Lung (tissue), 12 donors: ENCODE measurements around the gene CLDN2. TPM values are rescaled to one million over a fixed set of nuclear protein-coding genes. Genes with fewer than 3 reads are reported as not detected.

Experiments
- ATAC-seq: fragments of 200-7000 bp; cut with Tn5 transposase; one replicate; pipeline ENCODE4 v1.9.1; 2020; ENCODE audit warnings: moderate number of reproducible peaks; ENCODE audit not compliant: insufficient read depth, low FRiP score
- DNase-seq, 3 donors: peaks; one replicate each; pipeline ENCODE4 v3.0.0-alpha.2; 2013 to 2017
- H3K27ac ChIP-seq, 2 donors: one replicate each; pipeline ENCODE4 v1.5.1; 2013; ENCODE audit warnings: mild to moderate bottlenecking in 2 of 2, moderate library complexity in 2 of 2, control low read depth in 1 of 2, inconsistent platforms in 1 of 2, low read depth in 1 of 2, low read length in 1 of 2
- H3K27me3 ChIP-seq, 3 donors: one replicate each; pipeline ENCODE4 v1.5.1; 2013; ENCODE audit warnings: low read length in 2 of 3; ENCODE audit not compliant: control insufficient read depth in 3 of 3, insufficient read depth in 3 of 3
- H3K36me3 ChIP-seq, 4 donors: one replicate each; pipeline ENCODE4 v1.5.1; 2013; ENCODE audit warnings: low read length in 4 of 4, mild to moderate bottlenecking in 1 of 4, moderate library complexity in 1 of 4; ENCODE audit not compliant: control insufficient read depth in 4 of 4, insufficient read depth in 4 of 4
- H3K4me1 ChIP-seq, 5 donors: one replicate each; pipeline ENCODE4 v1.5.1; 2013; ENCODE audit warnings: low read length in 5 of 5, mild to moderate bottlenecking in 2 of 5, moderate library complexity in 1 of 5; ENCODE audit not compliant: control insufficient read depth in 5 of 5, insufficient read depth in 5 of 5
- H3K4me3 ChIP-seq: one replicate; pipeline ENCODE4 v1.5.1; 2013; ENCODE audit warnings: mild to moderate bottlenecking, control low read depth, moderate library complexity
- H3K9ac ChIP-seq, 2 donors: one replicate each; pipeline ENCODE4 v1.5.1; 2013; ENCODE audit warnings: low read length in 2 of 2, control low read depth in 1 of 2; ENCODE audit not compliant: insufficient read depth in 1 of 2
- H3K9me3 ChIP-seq, 4 donors: one replicate each; pipeline ENCODE4 v1.5.1; 2013; ENCODE audit warnings: low read length in 3 of 4, mild to moderate bottlenecking in 1 of 4, moderate library complexity in 1 of 4; ENCODE audit not compliant: control insufficient read depth in 4 of 4, insufficient read depth in 3 of 4
- WGBS, 2 donors: extraction: QIAGEN DNeasy Blood & Tissue Kit; methylation state at CpG; one replicate each; pipeline ENCODE4 v1.1.7; 2013; 5-methylcytosine and 5-hydroxymethylcytosine counted together
- polyA plus RNA-seq, 2 donors: library from polyadenylated mRNA; stranded (reverse); fragments of 200-250 nt; gene quantifications; one replicate each; pipeline ENCODE4 v1.2.1, GENCODE V29; 2013
- total RNA-seq, 2 donors: library from RNA; depleted of rRNA in 1 of 2; stranded (reverse); fragments of >200 nt in 1 of 2; gene quantifications; one replicate each; pipeline ENCODE4 v1.2.1, GENCODE V29; 2014 to 2021
- TF ChIP-seq, protein P1 (sequence below): IDR thresholded peaks from 2 replicates; pipeline ENCODE4 v1.5.1; 2012; ENCODE audit warnings: mild to moderate bottlenecking; ENCODE audit errors: control extremely low read depth, extremely low read depth
- donor health status: control.
- donor health status: control.
- donor health status: Bipolar disorder and iron deficiency.
- donor health status: healthy.
- donor health status: DM: yes; HTN: yes; CAD: no.

The CLDN2 gene
- total and polyA plus RNA-seq, 4 donors, result 0.07 to 0.46 (median 0.28) TPM; not detected in 1

DNA sequence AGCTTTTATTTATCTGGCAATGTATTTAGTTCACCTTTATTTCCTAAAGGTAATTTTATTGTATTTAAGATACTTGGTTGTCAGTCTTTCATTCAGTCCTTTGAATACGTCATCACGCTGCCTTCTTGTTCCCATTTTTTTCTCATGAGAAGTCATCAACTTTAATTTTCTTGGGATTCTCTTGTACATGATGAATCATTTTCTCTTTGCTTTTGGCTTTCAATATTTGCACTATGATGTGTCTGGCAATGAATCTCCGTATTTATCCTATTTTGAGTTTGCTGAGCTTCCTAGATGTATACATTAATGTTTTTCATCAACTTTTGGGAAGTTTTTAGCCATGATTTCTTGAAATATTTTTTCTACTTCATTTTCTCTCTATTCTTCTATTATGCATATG lies 28.4 kb downstream of the CLDN2 start:
- TF ChIP-seq, protein P1, sequence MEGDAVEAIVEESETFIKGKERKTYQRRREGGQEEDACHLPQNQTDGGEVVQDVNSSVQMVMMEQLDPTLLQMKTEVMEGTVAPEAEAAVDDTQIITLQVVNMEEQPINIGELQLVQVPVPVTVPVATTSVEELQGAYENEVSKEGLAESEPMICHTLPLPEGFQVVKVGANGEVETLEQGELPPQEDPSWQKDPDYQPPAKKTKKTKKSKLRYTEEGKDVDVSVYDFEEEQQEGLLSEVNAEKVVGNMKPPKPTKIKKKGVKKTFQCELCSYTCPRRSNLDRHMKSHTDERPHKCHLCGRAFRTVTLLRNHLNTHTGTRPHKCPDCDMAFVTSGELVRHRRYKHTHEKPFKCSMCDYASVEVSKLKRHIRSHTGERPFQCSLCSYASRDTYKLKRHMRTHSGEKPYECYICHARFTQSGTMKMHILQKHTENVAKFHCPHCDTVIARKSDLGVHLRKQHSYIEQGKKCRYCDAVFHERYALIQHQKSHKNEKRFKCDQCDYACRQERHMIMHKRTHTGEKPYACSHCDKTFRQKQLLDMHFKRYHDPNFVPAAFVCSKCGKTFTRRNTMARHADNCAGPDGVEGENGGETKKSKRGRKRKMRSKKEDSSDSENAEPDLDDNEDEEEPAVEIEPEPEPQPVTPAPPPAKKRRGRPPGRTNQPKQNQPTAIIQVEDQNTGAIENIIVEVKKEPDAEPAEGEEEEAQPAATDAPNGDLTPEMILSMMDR, result no peak
- Histone ChIP-seq H3K27ac (no peak overlapping the region), H3K4me1 (peaks cover 0 to 4% (median 0%) of the 10 kb centered on the region in 5 donors), H3K36me3 (peaks cover 0 to 3% (median 0%) of the 10 kb centered on the region in 4 donors), H3K9ac (no peak overlapping the region), H3K4me3 (no peak overlapping the region), H3K27me3 (peaks cover 0 to 27% (median 11%) of the 10 kb centered on the region in 3 donors), H3K9me3 (no peaks in the 10 kb centered on the region)
- DNase-seq (no peak), ATAC-seq (no peak)
- WGBS, 2 donors, result 79 to 100% methylated on average over 3 of the region's 3 CpGs

DNA sequence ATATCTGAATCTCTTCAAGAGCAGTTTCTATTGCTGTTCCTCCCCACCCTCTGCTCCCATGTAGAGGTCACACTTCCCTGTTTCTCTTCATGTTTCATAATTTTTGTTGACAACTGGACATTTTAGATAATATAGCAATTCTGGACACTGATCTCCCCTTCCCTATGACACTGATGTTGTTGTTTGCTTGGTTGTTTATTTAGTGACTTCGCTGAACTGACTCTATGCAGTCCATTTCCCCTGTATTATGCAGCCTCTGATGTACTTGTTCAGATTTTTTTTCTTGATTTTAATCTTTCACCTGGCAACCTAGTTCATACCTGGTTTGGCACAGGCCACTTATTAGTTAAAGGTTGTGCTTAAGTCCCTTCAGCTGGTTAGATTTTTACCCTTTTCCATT lies 29.2 kb downstream of the CLDN2 start:
- 74 to 84% methylated on average over 1 of the region's 1 CpG for WGBS, 2 donors
- Histone ChIP-seq H3K27ac (no peak overlapping the region), H3K9ac (no peak overlapping the region), H3K4me3 (no peak overlapping the region), H3K9me3 (no peaks in the 10 kb centered on the region), H3K36me3 (peaks cover 0 to 3% (median 0%) of the 10 kb centered on the region in 4 donors), H3K4me1 (peaks cover 0 to 4% (median 0%) of the 10 kb centered on the region in 5 donors), H3K27me3 (peaks cover 0 to 24% (median 14%) of the 10 kb centered on the region in 3 donors)
- no peak for DNase-seq
- TF ChIP-seq, protein P1, result no peak
- no peak for ATAC-seq

DNA sequence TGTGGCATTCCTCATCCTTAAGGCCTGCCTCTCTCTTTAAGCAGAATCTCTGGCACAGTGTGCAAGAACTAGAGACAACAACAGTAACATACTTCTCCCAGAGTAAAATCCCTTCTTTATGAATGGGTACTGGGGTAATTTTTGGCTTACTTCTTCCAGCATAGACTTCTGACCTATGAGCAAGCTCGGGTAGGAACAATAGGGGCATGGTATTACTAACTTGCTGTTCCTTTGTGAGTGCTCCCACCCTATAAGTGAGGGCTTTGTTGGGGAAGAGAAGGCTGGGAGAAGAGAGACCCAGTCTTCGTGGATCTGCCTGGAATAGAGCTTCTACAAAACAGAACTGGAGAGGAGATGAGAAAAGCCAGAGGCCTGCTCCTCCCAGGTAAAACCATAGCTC lies 30.2 kb downstream of the CLDN2 start:
- Histone ChIP-seq H3K27me3 (peaks cover 0 to 23% (median 18%) of the 10 kb centered on the region in 3 donors), H3K36me3 (peaks cover 0 to 3% (median under 1%) of the 10 kb centered on the region in 4 donors), H3K9me3 (no peaks in the 10 kb centered on the region), H3K4me1 (peaks cover 0 to 4% (median 0%) of the 10 kb centered on the region in 5 donors), H3K27ac (no peak overlapping the region), H3K9ac (no peak overlapping the region), H3K4me3 (no peak overlapping the region)
- TF ChIP-seq, protein P1, result no peak
- ATAC-seq, result no peak
- 61 to 89% methylated on average over 2 of the region's 2 CpGs for WGBS, 2 donors
- DNase-seq, result no peak

DNA sequence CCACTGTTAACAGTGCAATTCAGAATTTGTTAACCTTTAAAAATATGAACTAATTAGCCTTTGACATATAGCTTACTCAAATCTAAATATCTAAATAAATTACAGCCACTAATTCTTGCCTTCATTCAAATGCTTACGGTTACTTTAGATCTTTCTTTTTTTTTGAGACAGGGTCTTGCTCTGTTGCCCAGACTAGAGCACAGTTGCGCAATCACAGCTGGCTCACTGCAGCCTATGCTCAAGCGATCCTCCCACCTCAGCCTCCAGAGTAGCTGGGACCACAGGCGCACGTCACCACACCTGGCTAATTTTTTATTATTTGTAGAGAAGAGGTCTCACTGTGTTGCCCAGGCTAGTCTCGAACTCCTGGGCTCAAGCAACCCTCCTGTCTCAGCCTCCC lies 31.0 kb downstream of the CLDN2 start:
- 87 to 92% methylated on average over 6 of the region's 6 CpGs for WGBS, 2 donors
- ATAC-seq (no peak), DNase-seq (no peak)
- TF ChIP-seq, protein P1, result no peak
- Histone ChIP-seq H3K27me3 (peaks cover 0 to 23% (median 18%) of the 10 kb centered on the region in 3 donors), H3K4me3 (no peak overlapping the region), H3K27ac (no peak overlapping the region), H3K9ac (no peak overlapping the region), H3K9me3 (no peaks in the 10 kb centered on the region), H3K36me3 (peaks cover 0 to 4% (median 1%) of the 10 kb centered on the region in 4 donors), H3K4me1 (peaks cover 0 to 4% (median 0%) of the 10 kb centered on the region in 5 donors)
